Measurements from ENCODE around the gene BUD31. TPM values are rescaled to one million over a fixed set of nuclear protein-coding genes. Genes with fewer than 3 reads are reported as not detected.

The BUD31 gene
- total and polyA plus RNA-seq, 2 of the 8 experiments (the other 6 are each of a cell fraction or from before 2014, with no cell fraction given): 46.7 to 114 TPM

DNA sequence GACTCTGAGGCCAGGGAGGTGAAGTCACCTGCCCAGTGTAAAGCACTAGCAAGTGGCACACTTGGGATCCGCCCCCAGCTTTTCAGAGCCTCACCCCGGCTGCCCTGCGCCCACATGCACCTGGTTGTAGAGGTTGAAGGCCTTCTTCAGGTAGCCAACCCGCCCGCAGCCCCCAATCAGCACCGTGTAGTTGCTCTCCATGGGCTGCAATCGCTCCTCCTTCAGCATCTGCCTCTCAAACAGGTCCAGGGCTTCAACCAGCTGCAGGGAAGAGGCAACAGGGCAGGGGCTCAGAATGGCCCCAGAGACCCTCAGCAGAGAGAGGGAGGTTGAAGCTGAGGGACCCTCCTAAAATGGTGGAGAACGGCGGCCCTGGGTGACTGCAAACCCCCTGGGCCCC is 24.4 kb downstream of the BUD31 start:
- Histone ChIP-seq H2BK20ac (ENCODE audit: low read length) (no peak overlapping the region), H2BK120ac (replicated peaks; ENCODE audit: low read depth, low read length) (no peak overlapping the region), H3K27ac (ENCODE audit: low read depth, low read length) (no peak overlapping the region), H3K18ac (ENCODE audit: extremely low read depth, low read length) (no peak overlapping the region), H2BK5ac (ENCODE audit: low read depth, low read length) (no peak overlapping the region), H3K4me1 (replicated peaks in 1 of 4; ENCODE audit: control insufficient read depth in 3 of 4, insufficient read depth in 4 of 4, low read length in 3 of 4) (peaks cover 0 to 5% (median 3%) of the 10 kb centered on the region in 4 experiments; a peak in 4 of 7 replicates), H3K4ac (replicated peaks; ENCODE audit: insufficient read length, low read depth, low read length) (no peak overlapping the region), H3K23me2 (ENCODE audit: low read depth, low read length) (no peaks in the 10 kb centered on the region), H4K8ac (ENCODE audit: extremely low read depth, insufficient read depth, low read length) (no peak overlapping the region), H3K27me3 (replicated peaks in 1 of 4; ENCODE audit: control insufficient read depth in 3 of 4, extremely low read depth in 1 of 4, insufficient read depth in 3 of 4, low read length in 3 of 4) (no peaks in the 10 kb centered on the region), H3K9me3 (ENCODE audit: insufficient read depth in 2 of 2, low read depth in 1 of 2, low read length in 1 of 2) (no peaks in the 10 kb centered on the region), H4K5ac (ENCODE audit: insufficient read length, low read depth, low read length) (no peak overlapping the region), H3K4me3 (ENCODE audit: extremely low read depth in 1 of 4, insufficient read depth in 2 of 4, low read depth in 3 of 4, low read length in 4 of 4) (no peak overlapping the region), H4K91ac (replicated peaks; ENCODE audit: insufficient read length, low read length) (no peak overlapping the region), H2AFZ (ENCODE audit: low read length) (no peak overlapping the region), H3K79me1 (ENCODE audit: low read depth, low read length) (peaks cover 2% of the 10 kb centered on the region; the same call in 1 of the 2 replicates), H2AK5ac (ENCODE audit: low read depth, low read length) (no peak overlapping the region), H3K14ac (ENCODE audit: insufficient read length) (no peak overlapping the region), H3K56ac (replicated peaks; ENCODE audit: insufficient read length, low read depth, low read length) (no peak overlapping the region), H3K23ac (ENCODE audit: insufficient read length) (no peak overlapping the region), H2BK12ac (ENCODE audit: low read depth, low read length) (no peak overlapping the region), H3K36me3 (ENCODE audit: control insufficient read depth in 2 of 4, insufficient read depth in 4 of 4, low read length in 3 of 4) (peaks cover 17 to 55% (median 44%) of the 10 kb centered on the region in 4 experiments), H3K9ac (replicated peaks in 1 of 4; ENCODE audit: extremely low read depth in 1 of 4, low read depth in 3 of 4, low read length in 3 of 4) (no peak overlapping the region), H3K79me2 (ENCODE audit: control insufficient read depth in 1 of 2, insufficient read depth in 2 of 2, low read length in 2 of 2) (peaks cover 2 to 22% of the 10 kb centered on the region in 2 experiments; a peak in 2 of 4 replicates), H3K4me2 (ENCODE audit: insufficient read depth in 1 of 2, low read depth in 2 of 2, low read length in 2 of 2) (no peak overlapping the region), H4K20me1 (replicated peaks in 1 of 2; ENCODE audit: control insufficient read depth in 1 of 2, insufficient read depth in 2 of 2, low read length in 2 of 2) (peaks cover 0 to 6% of the 10 kb centered on the region in 2 experiments), H2BK15ac (ENCODE audit: low read length) (no peak overlapping the region)
- DNase-seq (ENCODE audit: low read depth in 1 of 2, low spot score in 2 of 2) (no peak), FAIRE-seq (no peak)
- POLR2A ChIA-PET (ENCODE audit: partially characterized antibody): interaction anchor here (1.1 to 3.3 kb wide), 6 partner anchors 9 to 27 kb away, joined by 3 to 19 read pairs (median 8); partner anchors contain the start of genes BUD31 and PDAP1
- TF ChIP-seq RXRA (IDR thresholded peaks at IDR 0.05; ENCODE audit: insufficient read depth, low read depth, low read length) (no peak), CTBP2 (IDR thresholded peaks at IDR 0.05; ENCODE audit: borderline replicate concordance, insufficient read depth, insufficient read length, low read length) (no peak), TBP (IDR thresholded peaks at IDR 0.05; ENCODE audit: low read depth, low read length) (no peak), EGR1 (IDR thresholded peaks at IDR 0.05; ENCODE audit: borderline replicate concordance, low read depth, low read length) (no peak), ASH2L (IDR thresholded peaks at IDR 0.05; ENCODE audit: low read length) (no peak), FOSL1 (IDR thresholded peaks at IDR 0.05; ENCODE audit: insufficient read depth, low read depth, low read length) (no peak), CBX5 (IDR thresholded peaks at IDR 0.05; ENCODE audit: low read depth, low read length) (no peak), RBBP5 (IDR thresholded peaks at IDR 0.05; ENCODE audit: borderline replicate concordance, low read depth, low read length) (no peak), KDM5A (IDR thresholded peaks at IDR 0.05; ENCODE audit: low read length) (no peak), TEAD4 (IDR thresholded peaks at IDR 0.05; ENCODE audit: low read depth, low read length) (no peak), POLR2AphosphoS5 (IDR thresholded peaks at IDR 0.05; ENCODE audit: low read depth, low read length) (no peak), EZH2 (IDR thresholded peaks at IDR 0.05; ENCODE audit: low read depth, low read length, severe bottlenecking) (no peak)
- 92% methylated on average over 9 of the region's 9 CpGs; no CpG with 5 or more reads in 1 of the 2 experiments for WGBS, 2 experiments (ENCODE audit: extremely low coverage in 1 of 2, insufficient coverage in 1 of 2, insufficient read length in 1 of 2, insufficient replicate concordance in 2 of 2, low coverage in 1 of 2, low lambda C conversion rate in 2 of 2, missing lambda C conversion rate in 1 of 2)
- CTCF ChIA-PET (ENCODE audit: partially characterized antibody): interaction anchor here (0.7 to 2.3 kb wide), 2 partner anchors 14 to 23 kb away, joined by 3 to 7 read pairs; no protein-coding TSS in a partner anchor
